HCEC 1CT (cell line): ENCODE data around the gene TBC1D23.

Experiments used
- DNase-seq: peaks from one replicate; pipeline ENCODE4 v3.0.0-alpha.2; 2017

Gene TBC1D23

GRCh38 chr3:100354850-100355249, 94.1 kb downstream of the TBC1D23 start:
- no peak for DNase-seq

GRCh38 chr3:100358413-100358812, 97.6 kb downstream of the TBC1D23 start:
- no peak for DNase-seq

GRCh38 chr3:100359035-100359434, 98.2 kb downstream of the TBC1D23 start:
- no peak for DNase-seq

GRCh38 chr3:100360757-100361496, 100.1 kb downstream of the TBC1D23 start:
- no peak for DNase-seq

- DNase-seq, result no peak
Observed at GRCh38 chr3:100361897-100362296, 101.1 kb downstream of the TBC1D23 start.

GRCh38 chr3:100364421-100364820, 103.6 kb downstream of the TBC1D23 start:
- no peak for DNase-seq

GRCh38 chr3:100366424-100366823, 105.6 kb downstream of the TBC1D23 start:
- DNase-seq, result no peak

- DNase-seq, result no peak
Observed at GRCh38 chr3:100368441-100368840, 107.6 kb downstream of the TBC1D23 start.

GRCh38 chr3:100370756-100371155, 110.0 kb downstream of the TBC1D23 start:
- DNase-seq, result peak; percentile 65

- no peak for DNase-seq
Observed at GRCh38 chr3:100374521-100374920, 113.7 kb downstream of the TBC1D23 start.
